ACHN (cell line): Measurements from ENCODE around the gene CRADD.
A peak's percentile ranks its signal among the peaks of the same experiment; 100 is the strongest.
"Not testable (repeated sequence)": the region's sequence is repeated elsewhere in the genome, so short reads cannot be mapped to it uniquely, and the experiment has no call there.

Experiments
- DNase-seq: peaks from one replicate; pipeline ENCODE4 v3.0.0-alpha.2; 2015
- in situ Hi-C: cut with HindIII; loops from 2 replicates; pipeline ENCODE4 v1.10.0; 2017; ENCODE audit warnings: low sequenced_read_pairs, low pct_ligation_motif_present, low pct_unique_long_range_greater_than_20kb

CRADD gene

DNA sequence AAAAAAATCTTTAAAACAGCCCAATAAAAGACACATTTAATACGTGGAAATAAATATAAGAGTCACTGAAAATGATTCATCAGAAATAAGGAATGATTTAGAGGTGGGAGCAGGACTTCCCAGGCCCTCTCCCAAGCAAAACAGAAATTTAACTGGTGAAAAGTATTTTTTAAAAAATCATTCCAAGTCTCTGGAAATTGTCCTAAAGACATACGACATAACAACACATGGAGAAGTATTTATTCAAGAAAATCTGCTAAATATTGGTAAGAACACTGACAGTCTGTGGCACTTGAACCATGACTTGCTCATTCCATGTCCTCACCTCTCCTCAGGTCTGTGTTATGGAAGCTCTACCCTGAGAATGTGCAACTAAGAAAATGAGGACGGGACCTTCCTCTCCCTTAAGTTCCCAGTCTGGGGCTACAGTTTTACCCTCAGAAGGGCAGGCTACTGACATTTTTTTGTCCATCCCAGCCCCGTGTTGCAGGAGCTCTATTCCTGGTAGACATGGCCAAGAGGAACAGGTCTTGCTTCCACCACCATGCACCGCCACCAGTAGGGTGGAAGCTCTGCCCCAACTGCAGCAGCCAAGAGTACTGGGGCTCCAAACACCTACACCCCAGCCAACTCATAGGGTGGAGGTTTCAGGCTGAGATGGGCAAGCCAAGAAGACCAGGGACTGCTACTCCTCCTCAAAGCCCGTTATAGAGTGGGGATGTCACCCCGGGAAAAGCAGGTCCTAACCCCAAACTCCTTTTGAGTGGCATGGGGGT lies 193.0 kb downstream of the CRADD start:
- in situ Hi-C loops = no loop called here

DNA sequence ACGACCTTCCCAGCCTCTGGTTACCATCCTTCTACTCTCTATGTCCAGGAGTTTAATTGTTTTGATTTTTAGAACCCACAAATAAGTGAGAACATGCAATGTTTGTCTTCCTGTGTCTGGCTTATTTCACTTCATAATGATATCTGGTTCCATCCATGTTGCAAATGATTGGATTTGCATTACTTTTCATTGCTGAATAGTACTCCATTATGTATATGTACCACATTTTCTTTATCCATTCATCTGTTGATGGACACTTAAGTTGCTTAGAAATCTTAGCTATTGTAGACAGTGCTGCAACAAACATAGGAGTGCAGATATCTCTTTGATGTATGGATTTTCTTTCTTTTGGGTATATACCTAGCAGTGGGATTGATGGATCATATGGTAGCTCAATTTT lies 194.4 kb downstream of the CRADD start:
- DNase-seq, in situ Hi-C loops: not testable (repeated sequence)

More for the DNA sequence above, 193.0 kb downstream of the CRADD start:
- DNase-seq = no peak

- DNase-seq = no peak
- in situ Hi-C loops = no loop called here
These were observed 196.4 kb downstream of the CRADD start for GRCh38 chr12:93873561-93873960.

GRCh38 chr12:93875157-93875556 lies 198.0 kb downstream of the CRADD start:
- in situ Hi-C loops = no loop called here
- DNase-seq = no peak

GRCh38 chr12:93876360-93876759 lies 199.2 kb downstream of the CRADD start:
- in situ Hi-C loops = no loop called here

DNA sequence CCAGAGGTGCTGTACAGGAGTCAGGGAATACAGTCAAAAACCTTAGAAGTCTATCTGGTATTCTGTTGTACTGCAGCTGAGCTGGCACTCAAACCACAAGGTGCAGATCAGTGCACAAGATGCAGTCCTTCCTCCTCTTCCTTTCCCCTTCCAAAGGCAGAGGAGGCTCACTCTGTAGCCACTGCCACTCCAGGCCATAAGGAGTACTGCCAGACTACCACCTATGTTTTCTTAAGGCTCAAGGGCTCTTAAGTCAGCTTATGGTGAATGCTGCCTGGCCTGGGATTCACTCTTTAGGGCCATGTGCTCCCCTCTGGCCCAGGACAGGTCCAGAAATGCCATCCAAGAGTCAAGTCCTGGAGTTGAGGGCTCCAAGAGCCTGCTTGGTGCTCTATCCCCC lies 200.3 kb downstream of the CRADD start:
- no peak for DNase-seq
- in situ Hi-C loops = no loop called here

More at GRCh38 chr12:93876360-93876759, 199.2 kb downstream of the CRADD start:
- DNase-seq = no peak

DNA sequence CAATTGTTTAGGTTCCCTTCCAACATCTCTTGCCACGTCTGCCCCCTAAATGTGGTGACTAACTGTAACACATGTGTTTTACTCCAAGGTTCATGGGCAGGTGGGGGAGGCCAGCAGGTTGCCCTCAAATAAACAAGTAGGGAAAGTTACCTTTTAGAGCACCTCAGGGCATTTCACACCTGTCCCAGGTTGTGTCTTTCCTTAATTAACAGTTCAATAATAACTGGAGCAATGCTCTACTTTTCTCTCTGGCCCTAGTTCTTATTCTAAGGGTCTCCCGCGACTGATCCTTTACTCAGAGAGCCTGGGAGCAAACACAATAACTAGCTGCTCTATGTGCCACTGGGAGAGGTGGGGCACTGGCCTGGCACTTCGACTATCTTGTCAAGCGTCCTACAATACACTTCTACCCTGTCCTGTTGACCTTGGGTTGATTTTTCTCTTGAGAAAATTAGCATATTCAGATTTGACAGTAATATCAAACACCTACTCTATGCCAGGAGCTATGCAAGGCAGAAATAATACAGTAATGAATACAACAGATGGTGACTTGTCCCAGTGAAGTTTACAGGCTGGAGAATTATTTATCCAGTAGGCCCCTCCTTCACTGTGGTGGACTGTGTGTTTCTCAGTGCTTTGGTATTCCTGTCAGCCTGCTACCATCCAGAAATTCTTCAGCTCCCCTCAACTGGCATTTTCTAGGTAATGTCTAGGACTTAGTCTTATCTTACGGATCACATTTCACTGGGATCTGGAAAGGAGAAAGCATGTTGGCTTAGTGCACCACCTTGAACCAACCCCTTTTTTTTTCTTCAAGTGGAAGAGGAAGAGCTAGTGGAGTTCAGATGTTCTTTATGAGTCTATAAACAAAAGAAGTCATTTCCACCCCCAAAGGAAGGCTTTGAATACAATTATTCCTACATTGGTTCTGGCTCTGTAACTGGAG lies 202.6 kb downstream of the CRADD start:
- in situ Hi-C loops = no loop called here
- DNase-seq = peak; percentile 65

DNA sequence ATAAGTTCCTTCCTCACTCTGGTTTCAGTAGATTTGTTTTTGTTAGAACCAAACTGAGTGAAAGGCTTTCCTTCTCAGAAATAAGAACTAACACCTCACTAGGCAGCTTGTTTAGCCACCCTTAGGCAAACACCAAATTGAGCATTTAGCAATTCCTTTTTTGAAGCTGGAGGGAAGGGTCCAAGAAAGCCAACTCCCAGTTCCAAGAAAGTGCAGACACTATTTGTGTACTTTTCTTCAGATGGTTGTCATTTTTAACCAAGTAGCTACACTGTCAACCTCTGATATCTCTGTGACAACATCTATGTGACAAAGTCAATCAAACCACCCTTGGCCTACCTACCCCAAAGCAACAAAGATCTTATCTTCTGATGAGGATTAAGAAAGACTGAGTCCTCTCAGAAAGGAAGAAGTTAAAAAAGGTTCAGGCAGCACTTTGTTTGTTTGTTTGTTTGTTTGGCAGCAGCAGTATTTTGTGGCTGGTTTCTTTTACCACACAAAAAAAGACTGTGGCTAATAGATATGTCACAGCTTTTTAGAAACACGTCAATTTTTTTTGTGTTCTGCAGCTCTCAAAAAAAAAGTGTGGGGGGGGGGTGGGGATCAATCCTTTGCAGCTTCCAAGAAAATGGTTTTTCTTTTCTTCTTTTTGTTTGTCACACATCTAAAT lies 203.8 kb downstream of the CRADD start:
- in situ Hi-C loops = no loop called here
- DNase-seq = no peak

DNA sequence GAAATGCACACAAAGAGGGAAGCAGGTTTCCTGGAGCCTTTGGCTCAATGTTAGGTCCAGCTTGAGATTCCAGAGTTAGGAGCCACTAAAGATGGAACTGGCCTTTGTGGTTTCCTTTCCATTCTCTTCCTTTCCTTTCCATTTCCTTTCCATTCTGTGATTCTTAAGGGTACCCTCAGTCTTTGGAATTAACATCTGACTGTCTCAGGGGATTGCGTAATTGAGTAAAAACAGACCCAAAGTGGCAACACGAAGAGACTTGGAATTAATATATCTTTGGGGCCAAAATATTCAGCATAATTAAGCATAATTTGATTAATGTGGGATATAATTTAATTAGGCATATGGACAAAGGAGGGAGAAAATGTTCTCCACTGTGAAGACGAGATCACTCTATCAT lies 205.6 kb downstream of the CRADD start:
- in situ Hi-C loops = no loop called here
- no peak for DNase-seq

DNA sequence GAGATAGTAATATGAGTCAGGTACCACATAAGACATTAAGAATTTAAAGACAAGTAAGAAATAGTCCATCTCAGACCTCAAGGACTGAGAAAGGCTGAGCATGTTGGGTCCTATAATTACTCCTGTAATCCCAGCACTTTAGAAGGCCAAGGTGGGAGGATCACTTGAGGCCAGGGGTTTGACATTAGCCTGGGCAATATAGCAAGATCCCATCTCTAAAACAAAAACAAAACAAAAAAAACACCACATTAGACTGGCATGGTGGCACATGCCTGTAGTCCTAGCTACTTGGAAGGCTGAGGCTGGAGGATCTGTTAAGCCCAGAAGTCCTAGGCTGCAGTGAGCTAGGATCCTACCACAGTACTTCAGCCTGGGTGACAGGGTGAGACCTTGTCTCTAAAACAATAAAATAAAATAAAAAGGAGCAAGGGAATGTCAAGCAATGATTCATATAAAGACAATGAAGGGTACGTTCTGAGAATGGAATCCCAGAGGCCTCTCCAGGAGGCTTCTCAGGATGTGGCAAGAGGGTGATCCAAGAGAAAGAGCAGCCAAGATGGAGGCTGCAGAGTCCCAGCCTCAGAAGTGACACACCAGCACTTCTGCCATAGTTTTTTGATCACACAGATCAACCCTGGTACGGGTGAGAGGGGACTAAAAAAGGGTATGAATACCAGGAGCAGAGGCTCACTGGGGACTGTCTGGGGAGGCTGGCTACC lies 206.4 kb downstream of the CRADD start:
- in situ Hi-C loops = no loop called here
- DNase-seq = no peak

DNA sequence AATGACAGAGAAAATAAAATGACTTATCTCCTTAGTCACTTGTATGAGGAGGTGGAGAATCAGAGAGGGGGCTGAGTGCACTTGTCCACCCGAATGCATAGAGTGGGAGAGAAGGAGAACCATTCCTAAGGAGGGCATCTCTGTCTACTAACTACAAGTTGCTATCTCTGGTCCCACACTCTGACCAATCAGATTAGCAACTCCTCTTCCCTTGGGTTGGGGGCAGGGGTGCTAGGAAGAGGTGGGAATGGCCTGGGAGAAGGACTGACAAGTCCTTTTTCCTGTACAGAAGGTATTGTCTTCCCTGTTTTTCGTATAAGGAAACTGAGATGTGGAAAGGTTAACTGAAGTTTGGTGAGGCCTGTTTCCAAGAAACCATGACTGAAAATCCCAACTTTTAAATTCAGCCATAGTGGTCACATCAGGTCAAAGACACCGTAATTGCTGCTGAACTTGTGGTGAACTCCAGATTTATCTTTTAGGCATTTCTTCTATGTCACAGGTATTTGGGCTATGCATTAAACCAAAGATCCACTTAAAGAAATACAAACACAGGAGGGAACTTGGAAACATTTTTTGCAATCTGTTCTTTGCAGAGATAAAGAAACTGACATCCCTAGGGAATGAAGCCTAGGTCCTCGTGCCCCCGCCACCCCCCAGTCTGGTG lies 207.8 kb downstream of the CRADD start:
- in situ Hi-C loops = no loop called here
- no peak for DNase-seq

- in situ Hi-C loops = not testable (repeated sequence)
These were observed 208.9 kb downstream of the CRADD start for GRCh38 chr12:93885973-93886532.

GRCh38 chr12:93886533-93887511 lies 209.6 kb downstream of the CRADD start:
- no peak for DNase-seq
- in situ Hi-C loops = no loop called here

More at GRCh38 chr12:93885973-93886532, 208.9 kb downstream of the CRADD start:
- not testable (repeated sequence) for DNase-seq

- in situ Hi-C loops = no loop called here
- no peak for DNase-seq
These were observed 211.8 kb downstream of the CRADD start for GRCh38 chr12:93888964-93889363.

DNA sequence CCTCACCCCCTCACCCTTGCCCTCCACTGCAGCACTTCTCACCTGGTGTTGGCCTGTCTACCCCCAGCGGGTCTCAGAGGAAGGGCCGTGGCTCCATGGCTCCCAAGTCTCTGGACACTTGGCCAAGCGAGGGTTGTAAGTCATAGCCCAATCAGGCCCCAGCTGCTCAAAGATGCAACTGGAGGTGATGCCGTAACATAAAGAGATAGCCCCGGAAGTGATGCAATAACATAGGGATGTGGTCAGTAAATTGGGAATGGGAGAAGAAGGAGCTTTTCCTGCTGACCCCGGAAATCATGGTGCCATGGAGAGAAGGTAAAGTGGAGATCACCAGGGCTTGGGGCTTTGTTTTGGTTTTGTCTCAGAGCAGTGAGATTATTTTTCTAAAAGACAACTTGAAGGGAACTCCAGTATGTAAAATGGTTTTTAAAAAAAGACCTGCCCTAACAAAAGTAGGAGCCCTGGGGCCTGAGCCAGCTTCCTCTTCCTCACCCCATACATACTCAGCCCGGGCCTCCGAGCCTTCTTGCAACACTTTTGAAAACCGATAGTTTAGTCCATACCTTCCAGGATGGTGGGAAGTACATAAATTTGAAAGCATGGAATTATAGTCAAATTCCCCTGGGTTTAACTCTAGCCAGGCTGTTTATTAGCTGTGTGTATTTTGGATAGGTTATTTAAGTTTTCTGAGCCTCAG lies 212.5 kb downstream of the CRADD start:
- DNase-seq = no peak
- in situ Hi-C loops = no loop called here
